Activated naive CD8-positive, alpha-beta T cell treated with anti-CD3 and anti-CD28 coated beads, Interleukin-2, amount 10 ng/mL, durations not matched to agents 7 days and 5 days (primary cell): ENCODE data around the gene UBE2G1. TPM values are rescaled to one million over a fixed set of nuclear protein-coding genes. Genes with fewer than 3 reads are reported as not detected.
"Not testable (repeated sequence)": the region's sequence is repeated elsewhere in the genome, so short reads cannot be mapped to it uniquely, and the experiment has no call there.

Experiments used
- ATAC-seq: fragments of 150-1000 bp; cut with Tn5 transposase; one replicate; pipeline ENCODE4 v1.10.0; 2021; ENCODE audit warnings: low read depth, moderate library complexity
- POLR2A ChIA-PET: fragments of 350-600 bp; sonication (Branson Sonifier 250); formaldehyde crosslinking; loops from one replicate; lab custom pipeline; 2021; ENCODE audit warnings: antibody characterized with exemption; lab: Charles Lee
- DNase-seq: peaks from one replicate; pipeline ENCODE4 v3.0.0; 2021
- H3K27ac Mint-ChIP-seq: one replicate; pipeline ENCODE4 v1.8.0; 2022; ENCODE audit warnings: mild to moderate bottlenecking, mixed read lengths
- H3K27me3 Mint-ChIP-seq: one replicate; pipeline ENCODE4 v1.8.0; 2022; ENCODE audit warnings: mild to moderate bottlenecking, moderate library complexity, mixed read lengths
- H3K36me3 Mint-ChIP-seq: one replicate; pipeline ENCODE4 v1.8.0; 2021; ENCODE audit warnings: mild to moderate bottlenecking, mixed read lengths
- H3K4me1 Mint-ChIP-seq: one replicate; pipeline ENCODE4 v1.8.0; 2021; ENCODE audit warnings: mixed read lengths
- H3K4me3 Mint-ChIP-seq: one replicate; pipeline ENCODE4 v1.8.0; 2022; ENCODE audit warnings: mild to moderate bottlenecking, moderate library complexity, mixed read lengths
- H3K9me3 Mint-ChIP-seq: one replicate; pipeline ENCODE4 v1.8.0; 2021; ENCODE audit warnings: mixed read lengths
- total RNA-seq, 2 experiments: library from RNA; stranded (reverse); gene quantifications; one replicate each; pipeline ENCODE4 v1.2.3, GENCODE V29; 2021

UBE2G1 gene
- total RNA-seq, 2 experiments from 2014 or later, result 65.6 to 69.4 TPM

DNA sequence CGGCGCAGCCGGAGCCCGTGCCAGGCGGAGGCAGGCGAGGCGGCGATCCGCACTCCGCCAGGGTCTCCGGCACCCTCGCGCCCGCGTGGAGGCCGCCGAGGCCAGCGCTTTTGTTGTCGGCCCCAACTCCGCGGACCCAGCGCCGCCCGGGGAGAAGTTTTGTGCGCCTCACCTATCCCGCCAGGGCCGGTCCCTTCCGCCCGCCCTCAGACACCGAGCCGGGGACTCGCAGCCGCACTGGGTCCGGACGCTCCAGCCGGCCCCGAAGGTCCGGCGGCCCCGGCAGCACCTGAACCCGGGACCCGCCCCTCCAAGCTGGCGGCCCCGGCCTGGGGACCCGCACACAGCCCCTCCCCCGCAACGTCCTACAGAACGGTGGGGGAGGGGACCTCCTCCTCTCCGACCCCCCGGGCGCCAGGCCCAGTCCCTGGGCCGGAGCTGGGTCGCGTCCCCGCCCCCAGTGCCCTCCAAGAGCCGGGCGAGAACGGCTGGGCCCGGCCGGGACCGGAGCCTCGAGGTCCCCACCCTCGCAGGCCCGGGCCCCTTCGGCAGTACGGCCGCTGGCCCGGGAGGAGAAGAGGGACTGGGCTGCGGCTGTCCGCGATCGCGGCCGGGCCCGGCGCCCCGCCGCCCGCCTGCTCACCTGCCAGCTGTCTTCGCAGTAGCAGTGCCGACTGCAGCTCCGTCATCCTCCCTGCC, 698 bp downstream of the UBE2G1 start:
- peaks cover 21% of the 10 kb centered on the region for H3K4me1 Mint-ChIP-seq
- ATAC-seq (peak; percentile 5), DNase-seq (no peak)
- POLR2A ChIA-PET, result interaction anchor here (0.8 to 2.8 kb wide), 9 partner anchors 10 to 343 kb away, joined by 3 to 17 read pairs (median 5); partner anchors contain the start of genes ANKFY1, CYB5D2, SPNS3 and ZZEF1
- peaks cover 6% of the 10 kb centered on the region for H3K36me3 Mint-ChIP-seq
- no peak overlapping the region for H3K27ac Mint-ChIP-seq
- H3K9me3 Mint-ChIP-seq, result no peaks in the 10 kb centered on the region
- H3K27me3 Mint-ChIP-seq, result no peaks in the 10 kb centered on the region
- peak overlapping the region; percentile 35 for H3K4me3 Mint-ChIP-seq

DNA sequence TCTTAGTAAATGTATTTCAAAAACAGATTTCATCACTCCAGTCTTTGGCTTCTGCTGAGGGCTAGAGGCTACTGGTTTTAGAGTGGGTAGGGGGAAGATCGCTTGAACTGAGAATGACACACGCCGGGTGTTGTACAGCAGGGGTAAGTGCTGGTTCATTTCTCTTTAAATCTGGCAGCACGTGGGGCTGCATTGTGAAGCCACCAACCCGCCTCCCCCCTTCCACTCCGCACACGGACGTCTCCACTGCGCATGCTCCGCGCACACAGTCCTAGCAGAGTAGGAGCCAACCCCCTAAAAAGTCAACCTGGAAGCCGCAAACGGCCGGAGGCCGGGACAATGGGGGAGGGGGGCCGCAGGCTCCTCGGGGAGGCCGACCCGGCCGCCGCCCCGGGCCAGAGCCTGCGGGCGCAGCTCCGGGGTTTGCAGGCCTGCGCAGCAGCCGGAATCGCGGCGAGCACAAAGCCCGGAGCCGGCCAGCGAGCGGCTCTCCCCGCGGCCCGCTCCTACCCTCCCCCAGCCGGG, 1.3 kb downstream of the UBE2G1 start:
- Mint-ChIP-seq H3K4me1 (peaks cover 19% of the 10 kb centered on the region), H3K27ac (peak overlapping the region; percentile 96), H3K4me3 (peak overlapping the region; percentile 94), H3K27me3 (no peaks in the 10 kb centered on the region), H3K9me3 (no peaks in the 10 kb centered on the region), H3K36me3 (peaks cover 8% of the 10 kb centered on the region)
- POLR2A ChIA-PET, result interaction anchor here (0.8 to 2.8 kb wide), 7 partner anchors 10 to 222 kb away, joined by 3 to 17 read pairs (median 7); partner anchors contain the start of genes ANKFY1, CYB5D2, SPNS3 and ZZEF1
- DNase-seq (peak; percentile 87), ATAC-seq (peak; percentile 63)

DNA sequence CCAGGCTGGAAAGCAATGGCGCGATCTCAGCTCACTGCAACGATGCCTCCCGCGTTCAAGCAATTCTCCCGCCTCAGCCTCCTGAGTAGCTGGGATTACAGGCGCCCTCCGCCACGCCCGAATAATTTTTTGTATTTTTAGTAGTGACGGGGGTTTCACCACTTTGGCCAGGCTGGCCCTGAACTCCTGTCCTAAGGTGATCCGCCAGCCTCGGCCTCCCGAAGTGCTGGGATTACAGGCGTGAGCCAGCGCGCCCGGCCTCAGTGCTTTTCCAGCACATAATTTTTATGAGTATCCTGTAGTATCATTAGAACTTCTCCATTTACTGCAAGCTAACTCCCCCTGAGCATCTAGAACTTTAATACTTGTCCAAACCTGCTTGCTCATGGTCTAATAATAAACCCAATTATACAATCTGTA, 1.8 kb downstream of the UBE2G1 start:
- Mint-ChIP-seq H3K27me3 (no peaks in the 10 kb centered on the region), H3K27ac (peak overlapping the region; percentile 96), H3K9me3 (no peaks in the 10 kb centered on the region), H3K36me3 (peaks cover 8% of the 10 kb centered on the region), H3K4me1 (peaks cover 18% of the 10 kb centered on the region), H3K4me3 (peak overlapping the region; percentile 94)
- no peak for DNase-seq
- ATAC-seq, result no peak
- POLR2A ChIA-PET, result interaction anchor here (2.0 to 2.8 kb wide), 3 partner anchors 11 to 222 kb away, joined by 8 to 17 read pairs (median 13); partner anchors contain the start of genes ANKFY1, CYB5D2 and ZZEF1

DNA sequence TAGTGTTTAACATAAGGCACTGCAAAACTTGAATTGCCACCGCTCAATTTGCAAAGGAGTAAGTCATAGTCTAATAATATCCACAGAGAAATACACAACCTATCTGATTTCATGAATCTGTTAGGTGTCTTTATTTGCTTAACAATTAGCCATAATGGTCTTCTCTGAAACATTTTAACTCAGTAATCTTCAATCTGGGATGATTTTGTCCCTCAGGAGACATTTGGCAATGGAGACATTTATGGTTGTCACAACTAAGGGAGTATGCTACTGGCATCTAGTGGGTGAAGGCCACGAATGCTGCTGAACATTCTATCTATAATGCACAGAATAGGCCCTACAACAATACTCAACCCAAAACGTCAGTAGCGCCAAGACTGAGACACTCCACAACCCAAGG, 4.3 kb downstream of the UBE2G1 start:
- Mint-ChIP-seq H3K27ac (no peak overlapping the region), H3K4me1 (peaks cover 20% of the 10 kb centered on the region), H3K27me3 (no peaks in the 10 kb centered on the region), H3K36me3 (peaks cover 15% of the 10 kb centered on the region), H3K4me3 (no peak overlapping the region), H3K9me3 (no peaks in the 10 kb centered on the region)
- ATAC-seq, result no peak
- no peak for DNase-seq
- POLR2A ChIA-PET, result no interaction called here

DNA sequence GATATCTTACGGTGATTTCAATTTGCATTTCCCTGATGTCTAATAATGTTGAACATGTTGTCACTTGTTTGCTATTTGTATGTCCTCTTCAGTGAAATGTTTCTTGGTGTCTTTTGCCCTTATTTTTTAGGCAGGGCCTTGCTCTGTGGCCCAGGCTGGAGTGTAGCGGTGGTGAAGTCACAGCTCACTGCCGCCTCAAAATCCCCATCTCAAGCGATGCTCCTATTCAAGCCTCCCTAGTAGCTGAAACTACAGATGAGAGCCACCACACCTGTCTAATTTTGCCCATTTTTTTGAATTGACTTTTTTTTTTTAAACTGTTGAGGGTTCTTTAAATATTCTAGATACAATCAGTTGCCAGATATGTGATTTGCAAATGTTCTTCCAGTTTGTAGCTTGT, 8.3 kb downstream of the UBE2G1 start:
- H3K9me3 Mint-ChIP-seq, result no peaks in the 10 kb centered on the region
- ATAC-seq (no peak), DNase-seq (no peak)
- POLR2A ChIA-PET, result no interaction called here
- peaks cover 15% of the 10 kb centered on the region for H3K4me1 Mint-ChIP-seq
- H3K4me3 Mint-ChIP-seq, result no peak overlapping the region
- peaks cover 14% of the 10 kb centered on the region for H3K36me3 Mint-ChIP-seq
- H3K27me3 Mint-ChIP-seq, result no peaks in the 10 kb centered on the region
- H3K27ac Mint-ChIP-seq, result no peak overlapping the region

DNA sequence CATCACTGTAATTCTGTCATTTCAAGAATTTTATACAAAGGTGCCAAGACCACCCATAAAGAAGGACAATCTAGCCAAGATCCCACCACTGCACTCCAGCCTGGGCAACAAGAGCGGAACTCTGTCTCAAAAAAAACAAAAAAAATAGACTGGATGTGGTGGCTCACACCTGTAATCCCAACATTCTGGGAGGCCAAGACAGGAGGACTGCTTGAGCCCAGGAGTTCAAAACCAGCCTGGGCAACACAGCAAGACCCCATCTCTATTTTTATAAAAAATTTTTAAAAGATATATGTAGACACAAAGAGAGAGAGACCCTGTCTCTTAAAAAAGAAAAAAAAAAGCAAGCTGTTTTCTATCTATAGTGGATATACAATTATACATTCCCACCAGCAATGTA, 8.8 kb downstream of the UBE2G1 start:
- Mint-ChIP-seq H3K27me3 (no peaks in the 10 kb centered on the region), H3K36me3 (peaks cover 14% of the 10 kb centered on the region), H3K27ac (no peak overlapping the region), H3K4me1 (peaks cover 15% of the 10 kb centered on the region), H3K4me3 (no peak overlapping the region), H3K9me3 (no peaks in the 10 kb centered on the region)
- DNase-seq, result no peak
- ATAC-seq, result no peak
- POLR2A ChIA-PET, result no interaction called here

DNA sequence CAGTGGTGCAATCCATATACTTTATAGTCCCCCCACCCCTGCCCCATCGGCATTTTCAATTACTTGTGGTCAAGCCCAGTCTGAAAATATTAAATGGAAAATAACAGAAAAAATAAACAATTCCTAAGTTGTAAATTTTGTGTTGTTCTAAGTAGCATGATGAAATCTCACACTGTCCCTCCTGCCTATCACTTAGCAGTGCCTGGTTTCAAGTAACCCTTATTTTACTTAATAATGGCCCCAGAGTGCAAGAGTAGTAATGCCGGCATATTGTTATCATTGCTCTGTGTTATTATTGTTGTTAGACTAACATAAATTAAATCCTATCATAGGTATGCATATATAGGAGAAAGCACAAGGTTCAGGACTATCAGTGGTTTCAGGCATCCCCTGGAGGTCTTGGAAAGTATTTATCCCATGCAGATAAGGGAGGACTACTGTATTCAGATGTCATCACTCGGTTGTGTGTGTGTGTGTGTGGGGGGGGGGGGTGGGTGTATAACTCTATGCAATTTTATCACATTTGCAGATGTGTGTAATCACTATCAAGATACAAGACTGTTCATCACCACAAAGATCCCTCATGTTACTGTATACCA, 9.3 kb downstream of the UBE2G1 start:
- Mint-ChIP-seq H3K4me1 (peaks cover 12% of the 10 kb centered on the region), H3K27ac (no peak overlapping the region), H3K4me3 (no peak overlapping the region), H3K36me3 (peaks cover 11% of the 10 kb centered on the region), H3K9me3 (no peaks in the 10 kb centered on the region), H3K27me3 (no peaks in the 10 kb centered on the region)
- no peak for DNase-seq
- no peak for ATAC-seq
- POLR2A ChIA-PET, result no interaction called here

DNA sequence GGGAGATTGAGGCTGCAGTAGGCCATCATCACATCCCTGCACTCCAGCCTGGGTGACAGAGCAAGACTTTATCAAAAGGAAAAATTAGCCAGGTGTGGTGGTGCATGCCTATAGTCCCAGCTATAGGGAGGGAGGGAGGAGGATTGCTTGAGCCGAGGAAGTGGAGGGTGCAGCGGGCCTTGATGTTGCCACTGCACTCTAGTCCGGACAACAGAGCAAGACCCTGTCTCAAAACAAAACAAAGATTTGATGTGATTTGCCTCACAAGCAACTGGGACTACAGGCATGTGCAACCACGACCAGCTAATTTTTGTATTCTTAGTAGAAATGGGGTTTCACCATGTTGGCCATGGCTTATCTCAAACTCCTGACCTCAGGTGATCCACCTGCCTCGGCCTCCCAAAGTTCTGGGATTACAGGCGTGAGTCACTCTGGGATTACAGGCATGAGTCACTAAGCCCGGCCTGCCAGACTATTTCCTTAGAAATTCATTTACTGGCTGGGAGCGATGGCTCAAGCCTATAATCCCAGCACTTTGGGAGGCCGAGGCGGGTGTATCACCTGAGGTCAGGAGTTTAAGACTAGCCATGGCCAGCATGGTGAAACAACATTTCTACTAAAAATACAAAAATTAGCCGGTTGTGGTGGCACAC, 11.5 kb downstream of the UBE2G1 start:
- Mint-ChIP-seq H3K9me3 (no peaks in the 10 kb centered on the region), H3K4me3 (no peak overlapping the region), H3K36me3 (peaks cover 7% of the 10 kb centered on the region), H3K27ac (no peak overlapping the region), H3K4me1 (peaks cover 8% of the 10 kb centered on the region), H3K27me3 (no peaks in the 10 kb centered on the region)
- POLR2A ChIA-PET, result no interaction called here
- ATAC-seq, result no peak
- no peak for DNase-seq

DNA sequence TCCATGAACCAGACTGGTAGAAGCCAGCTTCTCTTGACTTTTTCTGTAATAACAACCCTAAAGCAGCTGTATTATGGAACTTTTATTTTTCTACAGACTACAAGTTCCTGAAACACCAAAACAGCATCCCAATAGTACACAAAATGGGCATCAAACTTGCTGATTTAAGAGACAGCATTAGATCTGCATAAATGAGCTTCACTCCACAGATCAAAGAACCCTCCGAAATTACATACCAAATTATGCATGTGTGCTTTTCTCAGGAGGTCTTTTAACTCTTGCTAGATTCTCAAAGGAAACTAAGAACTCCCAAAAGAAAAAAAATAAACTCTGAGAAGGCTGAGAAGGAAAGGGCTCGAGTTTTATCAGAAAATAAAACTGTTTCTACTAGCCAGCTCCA, 12.3 kb downstream of the UBE2G1 start:
- ATAC-seq (no peak), DNase-seq (no peak)
- Mint-ChIP-seq H3K4me3 (no peak overlapping the region), H3K27ac (no peak overlapping the region), H3K4me1 (peaks cover 8% of the 10 kb centered on the region), H3K36me3 (peaks cover 4% of the 10 kb centered on the region), H3K9me3 (no peaks in the 10 kb centered on the region), H3K27me3 (no peaks in the 10 kb centered on the region)
- POLR2A ChIA-PET, result no interaction called here

DNA sequence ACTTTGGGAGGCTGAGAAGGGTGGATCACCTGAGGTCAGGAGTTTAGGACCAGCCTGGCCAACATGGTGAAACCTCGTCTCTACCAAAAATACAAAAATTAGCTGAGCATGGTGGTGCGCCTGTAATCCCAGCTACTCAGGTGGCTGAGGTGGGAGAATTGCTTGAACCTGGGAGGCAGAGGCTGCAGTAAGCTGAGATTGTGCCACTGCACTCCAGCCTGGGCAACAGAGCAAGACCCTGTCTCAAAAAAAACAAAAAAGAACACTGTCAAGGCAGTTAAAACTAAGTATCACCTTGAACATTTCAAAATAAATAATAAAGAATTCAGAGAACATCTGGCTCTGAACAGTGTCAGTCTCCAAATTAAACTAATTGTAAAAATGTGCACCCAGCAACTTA, 16.3 kb downstream of the UBE2G1 start:
- H3K36me3 Mint-ChIP-seq, H3K4me1 Mint-ChIP-seq, H3K4me3 Mint-ChIP-seq, H3K27ac Mint-ChIP-seq, ATAC-seq, DNase-seq, H3K9me3 Mint-ChIP-seq, H3K27me3 Mint-ChIP-seq: not testable (repeated sequence)
- POLR2A ChIA-PET, result interaction anchor here (0.7 kb wide), 1 partner anchor 16 kb away, joined by 5 read pairs; no protein-coding TSS in a partner anchor

DNA sequence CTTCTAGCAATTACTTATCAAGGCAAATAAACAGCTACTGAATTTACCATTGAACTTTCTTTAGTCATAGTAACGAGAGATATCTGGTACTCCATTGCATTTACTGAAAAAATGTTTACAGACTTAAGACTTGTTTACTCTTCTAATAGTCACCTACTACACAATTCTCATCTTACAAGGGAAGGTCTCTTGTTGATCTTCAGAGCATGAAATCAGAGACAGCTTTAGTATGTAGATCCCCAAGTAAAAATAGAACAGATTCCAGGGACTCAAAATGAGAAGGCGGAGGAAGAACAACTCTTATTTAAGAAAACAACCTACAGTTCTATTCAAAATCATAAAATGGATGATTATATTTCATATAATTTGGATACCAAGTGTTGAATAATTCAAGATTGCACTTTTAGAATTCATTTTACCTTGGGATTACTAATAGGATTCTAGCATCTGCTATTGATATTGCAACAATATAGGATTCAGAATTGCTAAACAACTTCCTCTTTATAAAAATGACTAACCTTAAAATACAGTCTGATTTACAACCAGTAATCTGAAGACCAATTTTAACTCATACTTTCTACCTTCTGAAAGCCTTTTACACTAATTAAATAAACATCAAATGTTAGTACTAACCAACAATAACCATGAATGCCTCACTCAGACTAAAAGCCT, 20.8 kb downstream of the UBE2G1 start:
- POLR2A ChIA-PET, result no interaction called here
- H3K36me3 Mint-ChIP-seq, result no peaks in the 10 kb centered on the region
- no peak overlapping the region for H3K4me3 Mint-ChIP-seq
- H3K9me3 Mint-ChIP-seq, result no peaks in the 10 kb centered on the region
- no peak for DNase-seq
- H3K27ac Mint-ChIP-seq, result no peak overlapping the region
- H3K27me3 Mint-ChIP-seq, result no peaks in the 10 kb centered on the region
- ATAC-seq, result no peak
- H3K4me1 Mint-ChIP-seq, result peaks cover 5% of the 10 kb centered on the region

DNA sequence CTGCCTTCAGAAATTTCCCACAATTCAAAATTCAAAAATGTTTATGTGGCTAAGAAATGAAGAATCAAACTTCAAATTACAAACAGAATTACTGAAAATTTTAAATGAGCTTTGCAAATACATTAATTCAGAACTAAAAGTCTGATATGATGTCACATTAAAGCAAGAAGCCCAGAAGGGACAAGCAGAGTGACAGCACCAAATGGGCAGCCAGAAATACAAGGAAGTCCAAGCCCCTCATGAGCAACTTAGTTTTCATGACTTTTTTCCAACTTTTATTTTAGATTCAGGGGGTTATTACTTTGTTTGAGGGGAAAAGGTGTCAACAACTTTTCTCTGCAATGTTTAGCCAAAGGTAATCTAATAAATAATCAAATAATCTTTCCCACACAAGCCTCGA, 21.5 kb downstream of the UBE2G1 start:
- Mint-ChIP-seq H3K4me1 (peaks cover 8% of the 10 kb centered on the region), H3K27me3 (no peaks in the 10 kb centered on the region), H3K9me3 (no peaks in the 10 kb centered on the region), H3K27ac (no peak overlapping the region), H3K4me3 (no peak overlapping the region), H3K36me3 (peaks cover 3% of the 10 kb centered on the region)
- POLR2A ChIA-PET, result no interaction called here
- DNase-seq, result no peak
- ATAC-seq, result no peak

DNA sequence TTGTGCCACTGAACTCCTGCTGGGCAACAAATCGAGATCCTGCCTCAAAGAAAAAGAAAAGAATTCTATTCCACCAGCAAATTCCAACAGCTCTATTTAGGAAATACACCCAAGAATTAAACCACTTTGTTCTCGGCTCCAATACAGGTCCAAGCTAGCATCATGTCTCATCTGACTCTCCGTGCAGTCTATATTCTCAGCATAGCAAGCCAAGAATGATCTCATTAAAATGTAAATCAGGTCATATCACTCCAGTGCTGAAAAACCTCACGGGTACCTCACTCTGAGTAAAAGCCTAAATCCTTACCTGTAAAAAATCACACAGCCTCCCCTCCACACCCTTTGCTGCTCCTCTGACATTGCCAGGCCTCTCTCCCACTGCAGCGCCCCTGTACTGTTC, 23.9 kb downstream of the UBE2G1 start:
- Mint-ChIP-seq H3K36me3 (peaks cover 4% of the 10 kb centered on the region), H3K4me3 (no peak overlapping the region), H3K4me1 (peaks cover 9% of the 10 kb centered on the region), H3K27ac (no peak overlapping the region), H3K27me3 (no peaks in the 10 kb centered on the region), H3K9me3 (no peaks in the 10 kb centered on the region)
- ATAC-seq, result no peak
- POLR2A ChIA-PET, result no interaction called here
- no peak for DNase-seq
